GM19372 (cell line): ENCODE results near the gene ZCRB1.
"Not testable (repeated sequence)": the region's sequence is repeated elsewhere in the genome, so short reads cannot be mapped to it uniquely, and the experiment has no call there.

Source experiments
- ATAC-seq: cut with Tn5 transposase; IDR thresholded peaks from one replicate; pipeline ENCODE4 v1.9.1; 2021; ENCODE audit warnings: mild to moderate bottlenecking, low read depth, moderate library complexity; ENCODE audit not compliant: unreplicated experiment

Gene ZCRB1

GRCh38 chr12:42325653-42326474, at the start of gene ZCRB1, which contains the start of gene PPHLN1:
Gene ZCRB1, minus strand, starts transcription at chr12:42326094. Its CDS starts 1,992 bp downstream, at chr12:42324102.
Gene PPHLN1, plus strand, starts transcription at chr12:42326167. Its CDS starts 9,736 bp downstream, at chr12:42335903.
- ATAC-seq = peak; percentile 94

- no peak for ATAC-seq
These were observed 47.8 kb upstream of the ZCRB1 start for GRCh38 chr12:42373669-42374068.

- ATAC-seq = peak; percentile 82
These were observed 46.4 kb upstream of the ZCRB1 start for GRCh38 chr12:42372154-42372791.

GRCh38 chr12:42370013-42370412, 44.1 kb upstream of the ZCRB1 start:
- no peak for ATAC-seq

GRCh38 chr12:42365486-42365885, 39.6 kb upstream of the ZCRB1 start:
- ATAC-seq = no peak

GRCh38 chr12:42364692-42365091, 38.8 kb upstream of the ZCRB1 start:
- ATAC-seq = no peak

- no peak for ATAC-seq
These were observed 36.9 kb upstream of the ZCRB1 start for GRCh38 chr12:42362647-42363260.

- ATAC-seq = no peak
These were observed 36.2 kb upstream of the ZCRB1 start for GRCh38 chr12:42361909-42362646.

GRCh38 chr12:42360747-42361403, 35.0 kb upstream of the ZCRB1 start:
- ATAC-seq = peak; percentile 79

- no peak for ATAC-seq
These were observed 30.4 kb upstream of the ZCRB1 start for GRCh38 chr12:42356344-42356743.

- ATAC-seq = not testable (repeated sequence)
These were observed 24.1 kb upstream of the ZCRB1 start for GRCh38 chr12:42350021-42350407.

GRCh38 chr12:42349119-42350020, 23.5 kb upstream of the ZCRB1 start:
- ATAC-seq = not testable (repeated sequence)

- ATAC-seq = no peak
These were observed 20.6 kb upstream of the ZCRB1 start for GRCh38 chr12:42346403-42347002.

GRCh38 chr12:42343721-42344120, 17.8 kb upstream of the ZCRB1 start:
- ATAC-seq = no peak

GRCh38 chr12:42342028-42342427, 16.1 kb upstream of the ZCRB1 start:
- no peak for ATAC-seq

GRCh38 chr12:42338280-42338679, 12.4 kb upstream of the ZCRB1 start:
- no peak for ATAC-seq

- no peak for ATAC-seq
These were observed 10.4 kb upstream of the ZCRB1 start for GRCh38 chr12:42336286-42336685.
